SJCRH30 (cell line): ENCODE measurements around the gene ZFYVE28. TPM values are rescaled to one million over a fixed set of nuclear protein-coding genes. Genes with fewer than 3 reads are reported as not detected.
A peak's percentile ranks its signal among the peaks of the same experiment; 100 is the strongest.
"Not testable (repeated sequence)": the region's sequence is repeated elsewhere in the genome, so short reads cannot be mapped to it uniquely, and the experiment has no call there.

ENCODE experiments used
- DNase-seq, 2 experiments: peaks; one replicate each; pipeline ENCODE4 v3.0.0-alpha.2; 2015 to 2020
- H3K27ac ChIP-seq: fragments of 250-450 bp; sonication (Bioruptor Pico); 2 replicates; pipeline ENCODE4 v1.5.1; 2020; ENCODE audit warnings: mild to moderate bottlenecking, moderate library complexity
- H3K27me3 ChIP-seq: fragments of 250-450 bp; sonication (Bioruptor Pico); 2 replicates; pipeline ENCODE4 v1.5.1; 2020; ENCODE audit warnings: mild to moderate bottlenecking, moderate library complexity
- H3K36me3 ChIP-seq: fragments of 250-450 bp; sonication (Bioruptor Pico); 2 replicates; pipeline ENCODE4 v1.5.1; 2020; ENCODE audit warnings: mild to moderate bottlenecking, moderate library complexity
- H3K4me1 ChIP-seq: fragments of 250-450 bp; sonication (Bioruptor Pico); 2 replicates; pipeline ENCODE4 v1.5.1; 2020; ENCODE audit warnings: mild to moderate bottlenecking, moderate library complexity
- H3K4me3 ChIP-seq: fragments of 250-450 bp; sonication (Bioruptor Pico); 2 replicates; pipeline ENCODE4 v1.5.1; 2020; ENCODE audit warnings: mild to moderate bottlenecking, moderate library complexity
- H3K9me3 ChIP-seq: fragments of 250-450 bp; sonication (Bioruptor Pico); replicated peaks from 2 replicates; pipeline ENCODE4 v1.5.1; 2020; ENCODE audit warnings: mild to moderate bottlenecking, moderate library complexity
- total RNA-seq: library from RNA; depleted of rRNA; stranded (reverse); fragments of >200 nt; shearing (Covaris generic); gene quantifications from 2 replicates; pipeline ENCODE4 v1.2.3, GENCODE V29; 2014; rRNA removed

The ZFYVE28 gene
- 0.15 TPM in 1 of 2 replicates, not detected in the other for total RNA-seq

DNA sequence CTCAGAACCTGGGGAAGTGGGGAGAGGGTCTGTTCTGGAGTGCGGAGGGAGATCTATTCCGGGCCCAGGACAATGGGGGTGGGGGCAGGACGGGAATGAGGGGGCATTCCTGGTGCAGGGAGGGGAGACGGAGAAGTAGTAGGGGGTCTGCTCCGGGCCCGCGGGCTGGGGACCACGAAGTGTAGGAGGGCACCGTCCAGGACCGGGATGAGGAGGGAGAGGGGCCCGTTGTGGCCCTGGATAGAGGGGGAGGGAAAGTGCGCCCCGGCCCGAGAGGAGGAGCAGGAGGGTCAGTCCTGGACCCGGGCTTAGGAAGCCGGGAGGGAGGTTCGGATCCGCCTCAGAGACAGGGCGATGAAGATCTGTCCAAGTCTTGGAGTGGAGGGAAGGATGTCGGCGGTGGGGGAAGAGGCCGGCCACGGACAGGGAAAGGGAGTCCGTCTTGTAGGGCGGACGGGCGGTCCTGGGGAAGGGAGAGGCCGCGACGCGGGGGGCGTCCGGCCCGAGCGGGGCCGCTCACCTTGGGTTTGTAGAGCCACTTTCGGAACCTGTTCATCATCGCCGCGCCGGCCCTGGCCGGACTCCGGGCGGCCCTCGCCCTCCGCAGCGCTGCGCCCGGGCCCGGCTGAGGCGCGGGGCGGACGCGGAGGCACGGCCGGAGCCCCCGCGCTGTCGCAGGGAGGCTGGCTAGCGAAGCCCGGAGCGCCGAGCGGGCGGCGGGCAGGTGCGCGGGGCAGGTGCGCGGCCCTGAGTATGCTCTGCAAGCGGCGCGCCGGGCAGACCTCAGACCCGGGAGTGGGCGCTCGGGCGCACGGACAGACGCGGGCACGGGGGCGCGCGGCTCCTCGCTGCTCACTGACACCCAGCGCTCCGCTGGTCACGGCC lies at the start of gene ZFYVE28:
Gene ZFYVE28, minus strand, starts transcription at position 881 of the 885 bp plus-strand sequence. Its CDS starts 322 bp downstream, at position 559.
- peaks cover 3% of the 10 kb centered on the region; the same call in 1 of the 2 replicates for H3K4me1 ChIP-seq
- peak within 1 kb of the TSS; percentile 52 for H3K4me3 ChIP-seq
- H3K27ac ChIP-seq, result no peak within 1 kb of the TSS
- DNase-seq, result no peak
- H3K9me3 ChIP-seq, result no peaks in the 10 kb centered on the region
- no peaks in the 10 kb centered on the region for H3K36me3 ChIP-seq
- H3K27me3 ChIP-seq, result peaks cover 4% of the 10 kb centered on the region; the same call in 1 of the 2 replicates

- DNase-seq, result not testable (repeated sequence)
Observed at GRCh38 chr4:2465544-2465943, 47.1 kb upstream of the ZFYVE28 start.

DNA sequence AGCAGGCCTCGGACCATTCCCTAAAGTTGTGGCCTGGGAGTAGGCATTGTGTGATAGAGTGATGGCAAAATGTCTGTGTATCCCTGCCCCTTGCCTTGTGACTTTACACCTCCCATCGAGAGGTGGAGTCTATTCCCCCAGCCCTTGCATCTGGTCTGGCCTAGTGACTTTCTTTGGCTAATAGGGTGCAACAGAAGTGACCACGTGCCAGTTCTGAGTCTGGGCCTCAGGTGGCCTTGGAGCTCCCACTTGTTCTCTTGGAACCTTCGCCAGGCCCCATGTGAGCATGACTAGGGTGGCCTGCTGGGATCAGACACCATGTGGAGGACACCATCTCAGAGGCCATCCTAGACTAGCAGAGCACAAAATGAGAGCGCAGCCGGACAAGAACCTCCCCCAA lies 46.6 kb upstream of the ZFYVE28 start:
- Histone ChIP-seq H3K27me3 (peaks cover 13% of the 10 kb centered on the region; the same call in 1 of the 2 replicates), H3K36me3 (no peaks in the 10 kb centered on the region), H3K27ac (no peak overlapping the region), H3K4me1 (0 out of 2 replicates have a peak, but pooled peaks cover 3% of the 10 kb centered on the region), H3K4me3 (no peak overlapping the region), H3K9me3 (no peaks in the 10 kb centered on the region)
- no peak for DNase-seq

More at GRCh38 chr4:2465544-2465943, 47.1 kb upstream of the ZFYVE28 start:
- not testable (repeated sequence) for H3K36me3 ChIP-seq, H3K4me1 ChIP-seq, H3K9me3 ChIP-seq, H3K27ac ChIP-seq, H3K4me3 ChIP-seq
- peaks cover 13% of the 10 kb centered on the region; the same call in 1 of the 2 replicates for H3K27me3 ChIP-seq

- H3K27me3 ChIP-seq, result peaks cover 13% of the 10 kb centered on the region; the same call in 1 of the 2 replicates
- no peak for DNase-seq
- peak overlapping the region; percentile 62 for H3K4me3 ChIP-seq
- H3K9me3 ChIP-seq, result no peaks in the 10 kb centered on the region
- 0 out of 2 replicates have a peak, but pooled peaks cover 3% of the 10 kb centered on the region for H3K4me1 ChIP-seq
- H3K27ac ChIP-seq, result no peak overlapping the region
- H3K36me3 ChIP-seq, result no peaks in the 10 kb centered on the region
Observed at GRCh38 chr4:2462992-2463762, 44.7 kb upstream of the ZFYVE28 start.

- H3K4me3 ChIP-seq, result peak overlapping the region; percentile 62
- H3K27me3 ChIP-seq, result peaks cover 13% of the 10 kb centered on the region; the same call in 1 of the 2 replicates
- no peaks in the 10 kb centered on the region for H3K36me3 ChIP-seq
- no peaks in the 10 kb centered on the region for H3K4me1 ChIP-seq
- H3K9me3 ChIP-seq, result no peaks in the 10 kb centered on the region
- H3K27ac ChIP-seq, result no peak overlapping the region
- DNase-seq, result peak; percentile 79 to 80
Observed at GRCh38 chr4:2462218-2462991, 44.0 kb upstream of the ZFYVE28 start.

DNA sequence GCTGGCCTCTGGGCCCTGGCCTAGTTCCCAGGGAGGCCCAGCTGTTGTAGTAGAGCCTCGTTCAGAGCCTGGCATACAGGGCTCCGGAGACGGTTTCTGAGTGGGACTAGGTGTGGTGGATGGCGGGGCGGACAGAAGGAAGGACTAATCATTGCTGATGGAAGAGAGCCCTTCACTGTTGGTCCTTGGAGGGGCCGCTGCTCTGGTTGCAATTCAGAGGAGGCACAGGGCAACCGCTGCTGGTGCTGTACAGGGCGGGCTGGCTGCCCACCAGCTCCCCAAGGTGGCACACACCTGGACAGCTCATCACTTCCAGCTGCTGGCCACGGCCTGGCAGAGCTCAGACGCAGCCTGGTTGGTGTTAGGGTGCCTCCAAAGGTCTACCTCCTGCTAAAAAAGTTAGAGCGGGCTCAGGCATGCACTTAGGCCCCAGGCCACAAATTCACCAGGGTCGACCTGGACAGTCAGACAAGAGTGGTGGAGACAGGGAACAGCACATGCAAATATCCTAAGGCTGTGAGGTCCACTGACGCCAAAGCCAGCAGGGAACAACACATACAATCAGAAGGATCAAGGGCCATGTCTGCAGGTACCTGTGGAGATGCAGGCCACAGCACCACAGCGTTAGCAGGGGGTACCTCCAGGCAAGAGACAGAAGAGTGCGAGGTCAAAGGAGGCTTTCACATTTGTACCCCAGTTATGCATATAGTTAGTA lies 43.0 kb upstream of the ZFYVE28 start:
- peaks cover 13% of the 10 kb centered on the region; the same call in 1 of the 2 replicates for H3K27me3 ChIP-seq
- H3K36me3 ChIP-seq, result no peaks in the 10 kb centered on the region

GRCh38 chr4:2459589-2460349 lies 41.3 kb upstream of the ZFYVE28 start:
- Histone ChIP-seq H3K27me3 (peaks cover 13% of the 10 kb centered on the region; the same call in 1 of the 2 replicates), H3K4me1 (no peaks in the 10 kb centered on the region), H3K4me3 (no peak overlapping the region), H3K36me3 (no peaks in the 10 kb centered on the region), H3K9me3 (no peaks in the 10 kb centered on the region), H3K27ac (no peak overlapping the region)
- DNase-seq, result no peak

More for the DNA sequence above, 43.0 kb upstream of the ZFYVE28 start:
- H3K4me1 ChIP-seq, result no peaks in the 10 kb centered on the region
- no peaks in the 10 kb centered on the region for H3K9me3 ChIP-seq
- no peak overlapping the region for H3K4me3 ChIP-seq
- no peak for DNase-seq
- no peak overlapping the region for H3K27ac ChIP-seq

DNA sequence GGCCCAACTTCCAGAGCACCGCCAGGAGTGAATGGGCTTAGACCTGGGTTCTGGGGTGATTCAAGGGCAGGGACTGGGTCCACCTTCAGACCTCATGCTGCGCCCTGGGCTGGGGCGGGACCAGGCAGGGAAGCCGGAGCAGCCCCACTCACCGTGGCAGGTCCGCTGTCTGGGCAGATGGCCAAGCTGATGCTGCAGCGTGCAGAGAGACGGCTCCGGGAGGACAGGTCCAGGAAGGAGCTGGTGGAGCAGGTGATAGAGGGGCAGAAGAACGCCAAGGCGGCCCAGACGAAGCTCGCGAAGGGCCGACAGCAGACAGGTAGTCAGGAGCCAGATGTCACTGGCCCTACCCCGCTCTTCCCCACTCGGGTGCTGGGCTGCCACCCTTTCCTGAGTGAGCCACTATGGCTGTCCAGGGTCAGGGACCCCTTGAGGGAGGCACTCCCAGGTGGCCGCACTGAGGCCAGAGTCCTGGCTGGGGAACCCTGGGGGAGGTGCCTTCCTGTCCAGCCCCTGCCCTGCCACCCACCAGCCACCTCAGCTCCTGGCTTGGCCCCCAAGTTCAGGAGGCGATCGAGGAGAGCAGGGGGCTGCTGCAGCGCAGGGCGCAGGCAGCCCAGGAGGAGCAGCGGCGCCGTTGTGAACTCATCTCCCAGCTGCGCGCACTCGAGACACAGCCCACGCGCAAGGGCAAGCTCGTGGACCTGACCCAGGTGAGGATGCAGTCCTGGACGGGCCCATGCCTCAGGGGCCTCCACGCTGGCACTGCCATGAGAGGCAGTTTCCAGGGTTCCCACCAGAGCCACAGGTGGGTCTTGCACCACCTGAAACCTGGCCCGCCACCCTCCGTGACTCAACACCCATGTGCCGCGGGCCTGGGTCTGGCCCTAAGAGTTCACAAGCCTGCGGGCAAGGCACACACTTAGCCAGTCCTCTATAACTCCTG lies 40.4 kb upstream of the ZFYVE28 start:
- H3K36me3 ChIP-seq, result no peaks in the 10 kb centered on the region
- no peak overlapping the region for H3K27ac ChIP-seq
- DNase-seq, result no peak
- no peaks in the 10 kb centered on the region for H3K9me3 ChIP-seq
- H3K4me3 ChIP-seq, result no peak overlapping the region
- H3K27me3 ChIP-seq, result peaks cover 13% of the 10 kb centered on the region; the same call in 1 of the 2 replicates
- H3K4me1 ChIP-seq, result no peaks in the 10 kb centered on the region

DNA sequence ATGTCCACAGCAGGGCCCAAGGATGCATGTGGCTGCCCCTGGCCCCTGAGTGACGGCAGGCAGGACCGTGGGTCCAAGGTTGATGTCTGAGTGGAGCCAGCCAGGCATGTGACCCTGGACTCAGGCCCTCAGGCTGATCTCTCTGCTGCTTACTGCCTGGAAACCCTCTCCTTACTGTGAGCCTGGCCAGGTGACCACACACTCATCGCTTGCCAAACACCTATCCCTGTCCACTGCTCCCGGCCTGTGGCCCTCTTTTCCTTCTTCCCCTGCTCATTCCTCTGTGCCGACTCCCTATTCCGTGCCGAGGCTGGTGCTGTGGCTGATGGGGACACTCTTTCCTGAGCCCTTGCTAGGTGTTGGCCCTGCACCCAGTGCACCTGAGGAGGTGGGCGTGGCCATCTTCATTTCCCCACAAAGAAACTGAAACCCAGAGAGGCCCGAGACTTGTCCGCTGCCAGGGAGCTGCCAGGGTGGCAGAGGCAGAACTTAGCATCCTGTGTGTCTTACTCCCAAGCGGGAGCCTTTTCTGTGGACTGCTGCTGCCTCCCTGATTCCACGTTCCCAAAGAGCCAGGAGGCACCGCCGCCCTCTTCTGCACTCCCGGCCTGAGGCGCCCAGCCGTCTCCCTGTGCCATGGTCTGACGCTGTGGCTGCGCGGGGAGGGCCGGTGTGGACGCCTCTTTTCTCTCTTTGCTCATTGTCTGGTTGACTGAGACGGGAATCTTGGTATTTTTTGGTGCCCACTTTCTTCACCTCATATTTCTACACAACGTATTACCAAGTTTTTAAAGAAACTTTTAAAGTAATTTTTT lies 39.2 kb upstream of the ZFYVE28 start:
- no peaks in the 10 kb centered on the region for H3K9me3 ChIP-seq
- H3K4me1 ChIP-seq, result no peaks in the 10 kb centered on the region
- DNase-seq, result no peak
- H3K36me3 ChIP-seq, result no peaks in the 10 kb centered on the region
- peaks cover 6% of the 10 kb centered on the region; the same call in 1 of the 2 replicates for H3K27me3 ChIP-seq
- H3K4me3 ChIP-seq, result no peak overlapping the region
- H3K27ac ChIP-seq, result no peak overlapping the region

GRCh38 chr4:2451821-2452785 lies 33.7 kb upstream of the ZFYVE28 start:
- H3K27me3 ChIP-seq, result peaks cover 11% of the 10 kb centered on the region; the same call in 1 of the 2 replicates
- H3K9me3 ChIP-seq, result no peaks in the 10 kb centered on the region
- H3K27ac ChIP-seq, result no peak overlapping the region
- H3K4me1 ChIP-seq, result no peaks in the 10 kb centered on the region
- H3K36me3 ChIP-seq, result no peaks in the 10 kb centered on the region
- H3K4me3 ChIP-seq, result no peak overlapping the region
- no peak for DNase-seq
